Esophagus squamous epithelium (tissue), 4 donors: ENCODE measurements around the gene IVNS1ABP.
"Not testable (repeated sequence)": the region's sequence is repeated elsewhere in the genome, so short reads cannot be mapped to it uniquely, and the experiment has no call there.

Experiments used
- CTCF ChIP-seq, 6 experiments: fragments of 450-650 bp in 4 of 6; fragments of 200-600 bp in 2 of 6; sonication (generic) in 2 of 6; IDR thresholded peaks; one replicate each; pipeline ENCODE4 v1.5.1; 2016 to 2019; ENCODE audit warnings: antibody characterized with exemption in 6 of 6, mild to moderate bottlenecking in 4 of 6, moderate library complexity in 4 of 6
- POLR2A ChIP-seq, 4 donors: fragments of 450-650 bp; IDR thresholded peaks; one replicate each; pipeline ENCODE4 v1.6.1; 2017; ENCODE audit warnings: antibody characterized with exemption in 4 of 4, mild to moderate bottlenecking in 4 of 4, moderate library complexity in 3 of 4

GRCh38 chr1:185252404-185252803 is 64.6 kb downstream of the IVNS1ABP start:
- not testable (repeated sequence) for TF ChIP-seq CTCF, POLR2A (IDR thresholded peaks at IDR 0.05)
